Measurements from ENCODE around the gene CCDC80.

CCDC80 gene

DNA sequence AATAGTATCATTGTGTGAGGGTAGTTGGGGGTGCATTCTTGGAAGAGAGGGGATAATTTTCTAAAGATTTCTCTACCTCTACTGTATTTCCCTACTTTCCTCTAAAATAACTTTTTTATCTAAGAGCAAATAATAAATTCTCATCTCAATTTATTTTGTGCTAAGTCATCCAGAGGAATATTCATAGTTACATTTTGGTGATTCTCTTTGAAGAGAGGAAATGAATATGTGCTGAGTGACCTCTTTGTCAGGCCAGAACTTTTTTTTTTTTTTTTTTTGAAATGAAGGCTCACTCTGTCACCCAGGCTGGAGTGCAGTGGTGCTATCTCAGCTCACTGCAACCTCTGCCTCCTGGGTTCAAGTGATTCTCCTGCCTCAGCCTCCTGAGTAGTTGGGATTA, 15.1 kb upstream of the CCDC80 start:
- H3K4me3 ChIP-seq (ENCODE audit: low read depth, low read length), result no peak overlapping the region
- TF ChIP-seq, protein P1, sequence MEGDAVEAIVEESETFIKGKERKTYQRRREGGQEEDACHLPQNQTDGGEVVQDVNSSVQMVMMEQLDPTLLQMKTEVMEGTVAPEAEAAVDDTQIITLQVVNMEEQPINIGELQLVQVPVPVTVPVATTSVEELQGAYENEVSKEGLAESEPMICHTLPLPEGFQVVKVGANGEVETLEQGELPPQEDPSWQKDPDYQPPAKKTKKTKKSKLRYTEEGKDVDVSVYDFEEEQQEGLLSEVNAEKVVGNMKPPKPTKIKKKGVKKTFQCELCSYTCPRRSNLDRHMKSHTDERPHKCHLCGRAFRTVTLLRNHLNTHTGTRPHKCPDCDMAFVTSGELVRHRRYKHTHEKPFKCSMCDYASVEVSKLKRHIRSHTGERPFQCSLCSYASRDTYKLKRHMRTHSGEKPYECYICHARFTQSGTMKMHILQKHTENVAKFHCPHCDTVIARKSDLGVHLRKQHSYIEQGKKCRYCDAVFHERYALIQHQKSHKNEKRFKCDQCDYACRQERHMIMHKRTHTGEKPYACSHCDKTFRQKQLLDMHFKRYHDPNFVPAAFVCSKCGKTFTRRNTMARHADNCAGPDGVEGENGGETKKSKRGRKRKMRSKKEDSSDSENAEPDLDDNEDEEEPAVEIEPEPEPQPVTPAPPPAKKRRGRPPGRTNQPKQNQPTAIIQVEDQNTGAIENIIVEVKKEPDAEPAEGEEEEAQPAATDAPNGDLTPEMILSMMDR (IDR thresholded peaks at IDR 0.05; ENCODE audit: low read depth, low read length, missing control alignments), result no peak
- DNase-seq (ENCODE audit: low read depth), result no peak

- TF ChIP-seq, protein P1 (IDR thresholded peaks at IDR 0.05; ENCODE audit: low read depth, low read length, missing control alignments), result peak; percentile 32
- DNase-seq (ENCODE audit: low read depth), result no peak
- no peak overlapping the region for H3K4me3 ChIP-seq (ENCODE audit: low read depth, low read length)
Measured at GRCh38 chr3:112654979-112655378, 14.0 kb upstream of the CCDC80 start.

DNA sequence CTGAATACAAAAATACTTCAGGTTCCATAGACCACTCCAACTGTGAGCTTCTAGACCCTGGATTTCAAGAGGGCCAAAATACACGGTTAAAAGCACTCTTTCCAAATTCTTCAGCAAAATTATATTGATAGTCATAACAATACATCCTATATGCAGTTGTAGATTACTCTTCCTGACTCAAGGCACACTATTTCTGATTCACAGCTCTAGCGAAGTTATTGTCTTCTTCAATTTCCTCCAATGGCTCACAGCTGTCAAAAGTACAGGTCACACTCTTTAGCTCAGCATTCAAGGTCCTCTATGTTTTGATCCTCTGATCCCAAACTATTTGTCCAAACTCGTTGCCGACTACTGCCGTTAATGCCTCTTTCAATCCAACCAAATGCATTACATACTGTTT, 13.5 kb upstream of the CCDC80 start:
- H3K4me3 ChIP-seq (ENCODE audit: low read depth, low read length), result no peak overlapping the region
- TF ChIP-seq, protein P1 (IDR thresholded peaks at IDR 0.05; ENCODE audit: low read depth, low read length, missing control alignments), result no peak
- no peak for DNase-seq (ENCODE audit: low read depth)

GRCh38 chr3:112653881-112654300, 12.9 kb upstream of the CCDC80 start:
- TF ChIP-seq, protein P1 (IDR thresholded peaks at IDR 0.05; ENCODE audit: low read depth, low read length, missing control alignments), result no peak
- no peak for DNase-seq (ENCODE audit: low read depth)
- no peak overlapping the region for H3K4me3 ChIP-seq (ENCODE audit: low read depth, low read length)

DNA sequence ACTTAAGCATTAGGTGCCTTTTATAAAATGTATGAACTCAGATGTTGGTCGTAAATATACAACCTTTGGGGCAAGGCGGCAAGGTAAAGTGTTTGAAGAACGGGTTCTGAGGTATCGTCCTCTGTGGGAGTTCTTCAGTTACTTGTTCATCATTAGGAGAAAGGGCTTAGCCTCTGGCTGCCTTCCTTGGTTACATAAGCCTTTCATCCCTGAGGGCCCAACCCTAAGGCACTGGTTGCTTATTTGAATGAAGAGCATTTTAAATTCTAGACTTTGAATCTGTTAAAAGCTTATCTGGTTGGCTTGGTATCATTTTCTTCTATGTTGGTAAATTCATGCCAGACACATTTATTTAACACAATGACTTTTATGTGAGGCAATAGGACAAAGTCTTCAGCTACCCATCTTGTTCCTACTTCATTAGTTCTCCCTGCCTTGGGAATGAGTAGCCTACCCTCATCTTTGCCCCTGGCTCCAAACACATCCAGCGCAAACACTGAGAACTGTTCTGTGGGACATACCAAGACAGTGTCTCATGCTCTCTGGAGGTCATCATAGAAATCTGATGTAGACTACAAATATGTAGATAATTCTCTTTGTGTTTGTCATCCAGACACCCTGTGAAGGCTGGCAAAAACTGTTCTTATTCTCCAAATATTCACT, 12.4 kb upstream of the CCDC80 start:
- no peak overlapping the region for H3K4me3 ChIP-seq (ENCODE audit: low read depth, low read length)
- DNase-seq (ENCODE audit: low read depth), result no peak
- TF ChIP-seq, protein P1 (IDR thresholded peaks at IDR 0.05; ENCODE audit: low read depth, low read length, missing control alignments), result no peak

DNA sequence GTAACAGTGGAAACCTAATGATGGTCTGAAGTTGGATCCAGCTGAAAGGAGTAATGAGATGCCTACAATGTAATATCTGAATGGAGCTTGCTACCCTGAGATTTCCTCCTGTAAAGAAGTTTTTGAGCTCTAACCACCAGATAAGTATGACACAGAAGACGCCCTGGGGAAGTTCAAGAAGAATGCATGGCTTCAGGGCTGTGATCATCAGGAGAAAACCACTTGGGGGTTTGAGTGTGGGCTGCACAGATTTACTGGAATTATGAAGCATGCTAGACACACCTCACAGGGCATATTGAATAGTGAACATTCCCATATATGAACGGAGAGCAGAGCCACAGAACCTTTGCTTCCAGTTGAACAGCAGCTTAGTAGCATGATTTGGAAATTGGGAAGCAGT, 10.6 kb upstream of the CCDC80 start:
- no peak overlapping the region for H3K4me3 ChIP-seq (ENCODE audit: low read depth, low read length)
- TF ChIP-seq, protein P1 (IDR thresholded peaks at IDR 0.05; ENCODE audit: low read depth, low read length, missing control alignments), result no peak
- DNase-seq (ENCODE audit: low read depth), result no peak

DNA sequence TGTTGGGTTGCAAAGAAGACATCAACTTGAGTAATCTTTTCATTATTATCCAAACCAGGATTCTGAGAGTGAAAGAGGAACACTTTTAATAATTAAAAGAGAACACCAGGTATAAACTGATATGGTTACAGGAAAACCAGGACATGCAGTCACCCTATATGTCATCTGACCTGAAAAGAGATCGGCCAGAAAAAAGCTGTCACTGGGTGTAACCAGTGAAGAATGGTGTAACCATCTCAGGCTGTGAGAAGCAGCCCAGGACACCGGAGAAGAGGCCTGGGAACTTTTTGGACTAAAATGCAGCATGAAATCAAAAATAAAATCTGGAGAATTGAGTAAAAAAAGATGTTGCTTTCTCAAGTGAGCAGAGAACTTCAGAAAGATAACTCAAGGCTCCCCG, 10.1 kb upstream of the CCDC80 start:
- TF ChIP-seq, protein P1 (IDR thresholded peaks at IDR 0.05; ENCODE audit: low read depth, low read length, missing control alignments), result no peak
- no peak overlapping the region for H3K4me3 ChIP-seq (ENCODE audit: low read depth, low read length)
- no peak for DNase-seq (ENCODE audit: low read depth)

Data from GM12864 (cell line).